Measurements from ENCODE around the gene NAV2.

Gene NAV2

DNA sequence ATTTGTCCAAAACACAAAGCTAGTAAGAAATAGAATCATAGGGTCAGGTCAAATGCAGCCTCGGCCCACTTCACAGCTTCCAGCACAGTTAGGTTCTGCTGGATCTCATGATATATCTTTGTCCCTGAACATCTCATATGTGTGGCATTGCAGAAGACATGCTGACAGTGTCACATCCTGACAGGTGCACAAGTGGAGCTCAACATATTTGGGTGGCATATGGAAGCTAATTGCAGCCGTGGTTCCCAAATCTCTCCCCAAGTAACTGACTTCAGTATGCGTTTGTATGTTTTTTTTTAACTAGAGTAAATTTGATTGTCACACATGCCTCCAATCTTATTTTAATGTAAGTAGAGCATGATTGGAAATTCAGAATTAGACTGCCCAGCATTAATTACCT, 33.4 kb downstream of the NAV2 start:
- TF ChIP-seq CTCF (IDR thresholded peaks at IDR 0.05; ENCODE audit: low read depth, low read length), result no peak
- DNase-seq (ENCODE audit: extremely low read depth, low read depth), result no peak

DNA sequence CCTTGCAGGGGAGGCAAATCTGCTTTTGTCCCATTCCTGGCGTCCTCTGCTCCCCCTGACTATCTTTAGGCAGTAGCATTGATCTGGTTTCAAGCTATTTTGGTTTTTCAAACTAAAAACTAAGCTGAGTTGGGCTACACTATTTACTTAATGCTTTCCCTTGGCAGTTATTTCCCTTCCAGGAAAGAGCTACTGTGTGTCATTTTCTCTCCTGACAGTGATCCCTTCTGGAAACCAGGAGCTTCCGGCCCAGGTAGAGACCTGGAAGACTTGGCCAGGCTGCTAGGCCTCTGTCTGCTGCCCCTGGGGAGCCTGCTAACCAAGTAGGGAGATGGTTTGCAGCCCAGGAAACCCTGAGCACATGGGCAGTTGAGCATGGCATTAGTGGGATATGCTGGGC, 35.0 kb downstream of the NAV2 start:
- DNase-seq (ENCODE audit: extremely low read depth, low read depth), result no peak
- no peak for TF ChIP-seq CTCF (IDR thresholded peaks at IDR 0.05; ENCODE audit: low read depth, low read length)

- no peak for TF ChIP-seq CTCF (IDR thresholded peaks at IDR 0.05; ENCODE audit: low read depth, low read length)
These were observed 38.4 kb downstream of the NAV2 start for GRCh38 chr11:19751055-19751454.

GRCh38 chr11:19753451-19754106, 40.9 kb downstream of the NAV2 start:
- no peak for DNase-seq (ENCODE audit: extremely low read depth, low read depth)
- no peak for TF ChIP-seq CTCF (IDR thresholded peaks at IDR 0.05; ENCODE audit: low read depth, low read length)

More at GRCh38 chr11:19751055-19751454, 38.4 kb downstream of the NAV2 start:
- DNase-seq (ENCODE audit: extremely low read depth, low read depth), result no peak

GRCh38 chr11:19756675-19757475, 44.2 kb downstream of the NAV2 start:
- TF ChIP-seq CTCF (IDR thresholded peaks at IDR 0.05; ENCODE audit: low read depth, low read length), result no peak
- DNase-seq (ENCODE audit: extremely low read depth, low read depth), result no peak

DNA sequence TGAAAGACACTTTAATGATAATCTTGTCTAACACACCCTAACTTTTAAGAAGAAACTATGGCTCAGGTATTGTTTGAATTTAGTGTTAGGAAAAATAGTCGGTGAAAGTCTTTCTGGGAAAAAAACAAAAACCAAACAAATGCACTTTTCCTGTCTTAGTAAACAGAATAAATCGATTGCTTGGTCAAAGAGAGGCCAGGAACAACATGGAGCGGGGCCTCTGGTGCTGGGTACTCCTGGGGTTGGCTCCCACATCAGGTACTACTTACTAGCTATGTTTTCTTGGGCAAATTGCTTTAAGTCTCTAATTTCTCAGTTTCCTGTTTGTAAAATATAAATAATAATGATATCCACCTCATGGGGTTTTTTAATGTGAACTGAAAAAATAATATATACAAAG, 46.8 kb downstream of the NAV2 start:
- TF ChIP-seq CTCF (IDR thresholded peaks at IDR 0.05; ENCODE audit: low read depth, low read length), result no peak
- DNase-seq (ENCODE audit: extremely low read depth, low read depth), result no peak

GRCh38 chr11:19762266-19762665, 49.6 kb downstream of the NAV2 start:
- no peak for TF ChIP-seq CTCF (IDR thresholded peaks at IDR 0.05; ENCODE audit: low read depth, low read length)

More at GRCh38 chr11:19762266-19762665, 49.6 kb downstream of the NAV2 start:
- DNase-seq (ENCODE audit: extremely low read depth, low read depth), result no peak

Measured in AG09319 (cell line).